VCaP (cell line): ENCODE data around the gene DDHD1.

Experiments
- H3K27ac ChIP-seq: fragments of 450-650 bp; 2 replicates; pipeline ENCODE4 v1.5.1; 2017
- TF ChIP-seq, protein P1 (sequence below): fragments of 450-650 bp; conservative IDR thresholded peaks from 2 replicates; pipeline ENCODE4 v1.5.1; 2017; ENCODE audit warnings: mild to moderate bottlenecking, moderate library complexity

Gene DDHD1

DNA sequence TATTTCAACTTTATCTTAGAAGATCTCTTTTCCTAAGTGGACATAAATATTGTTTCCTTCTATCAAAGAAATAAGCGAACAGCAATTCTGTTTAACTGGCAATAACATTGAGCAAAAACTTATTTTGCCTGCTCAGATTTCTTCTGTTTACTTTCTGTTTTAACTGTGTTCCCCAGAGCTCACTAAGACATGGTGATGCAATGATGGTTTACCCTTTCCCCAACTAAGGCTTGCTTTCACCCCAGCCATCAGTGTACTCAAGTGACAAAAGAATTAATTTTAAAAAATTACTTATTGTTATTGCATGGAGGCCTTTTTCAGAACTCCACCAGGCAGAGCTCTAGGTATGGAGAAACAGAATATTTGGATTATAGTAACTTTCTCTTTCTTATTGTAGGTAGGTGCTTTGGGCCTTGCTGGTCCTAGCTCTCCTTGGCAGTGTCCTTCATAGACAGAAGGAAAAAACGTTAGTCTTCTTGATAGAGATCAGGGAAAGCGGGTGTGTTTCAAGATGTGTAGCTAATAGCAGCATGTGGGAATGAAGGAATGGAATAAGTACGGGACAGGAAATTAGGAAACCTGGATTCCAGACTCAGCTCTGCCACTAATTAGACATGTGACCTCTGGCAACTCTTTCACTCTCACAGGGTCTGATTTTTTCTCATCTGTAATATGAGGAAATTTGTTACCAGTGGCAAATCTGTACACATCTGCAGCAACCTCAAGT, 14.6 kb upstream of the DDHD1 start:
- H3K27ac ChIP-seq, result no peak overlapping the region
- TF ChIP-seq, protein P1, sequence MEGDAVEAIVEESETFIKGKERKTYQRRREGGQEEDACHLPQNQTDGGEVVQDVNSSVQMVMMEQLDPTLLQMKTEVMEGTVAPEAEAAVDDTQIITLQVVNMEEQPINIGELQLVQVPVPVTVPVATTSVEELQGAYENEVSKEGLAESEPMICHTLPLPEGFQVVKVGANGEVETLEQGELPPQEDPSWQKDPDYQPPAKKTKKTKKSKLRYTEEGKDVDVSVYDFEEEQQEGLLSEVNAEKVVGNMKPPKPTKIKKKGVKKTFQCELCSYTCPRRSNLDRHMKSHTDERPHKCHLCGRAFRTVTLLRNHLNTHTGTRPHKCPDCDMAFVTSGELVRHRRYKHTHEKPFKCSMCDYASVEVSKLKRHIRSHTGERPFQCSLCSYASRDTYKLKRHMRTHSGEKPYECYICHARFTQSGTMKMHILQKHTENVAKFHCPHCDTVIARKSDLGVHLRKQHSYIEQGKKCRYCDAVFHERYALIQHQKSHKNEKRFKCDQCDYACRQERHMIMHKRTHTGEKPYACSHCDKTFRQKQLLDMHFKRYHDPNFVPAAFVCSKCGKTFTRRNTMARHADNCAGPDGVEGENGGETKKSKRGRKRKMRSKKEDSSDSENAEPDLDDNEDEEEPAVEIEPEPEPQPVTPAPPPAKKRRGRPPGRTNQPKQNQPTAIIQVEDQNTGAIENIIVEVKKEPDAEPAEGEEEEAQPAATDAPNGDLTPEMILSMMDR, result no peak

DNA sequence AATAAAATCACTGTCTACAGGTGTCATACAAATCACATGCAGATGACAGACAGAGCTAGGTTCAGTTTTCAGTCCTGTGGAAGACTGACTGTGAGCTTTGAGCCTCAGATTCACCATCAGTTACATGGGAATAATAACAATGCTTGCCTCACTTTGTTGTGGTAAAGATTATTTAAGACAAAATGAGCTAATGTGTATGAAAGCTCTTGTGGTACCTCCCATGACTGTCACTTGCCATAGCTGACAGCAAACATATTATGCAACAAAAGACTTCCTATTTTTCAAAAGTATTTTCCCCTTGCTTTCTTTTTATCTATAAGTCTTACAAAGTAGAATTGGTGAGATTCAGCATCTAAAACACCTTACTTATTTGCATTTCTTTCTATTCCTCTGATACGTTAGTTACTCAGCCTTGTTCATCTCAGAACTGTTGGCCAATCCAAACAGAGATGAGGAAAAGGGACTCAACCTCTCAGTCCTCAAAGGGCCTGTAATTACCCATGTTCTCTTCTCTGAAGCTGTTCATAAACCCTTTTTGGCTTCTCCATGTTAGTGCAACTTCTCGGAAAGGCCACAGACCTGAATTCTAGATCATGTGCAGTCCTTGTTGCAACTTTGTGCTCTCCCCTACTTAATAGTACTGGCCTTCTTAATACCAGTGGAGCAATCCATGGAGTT, 8.8 kb upstream of the DDHD1 start:
- no peak overlapping the region for H3K27ac ChIP-seq
- TF ChIP-seq, protein P1, result no peak

DNA sequence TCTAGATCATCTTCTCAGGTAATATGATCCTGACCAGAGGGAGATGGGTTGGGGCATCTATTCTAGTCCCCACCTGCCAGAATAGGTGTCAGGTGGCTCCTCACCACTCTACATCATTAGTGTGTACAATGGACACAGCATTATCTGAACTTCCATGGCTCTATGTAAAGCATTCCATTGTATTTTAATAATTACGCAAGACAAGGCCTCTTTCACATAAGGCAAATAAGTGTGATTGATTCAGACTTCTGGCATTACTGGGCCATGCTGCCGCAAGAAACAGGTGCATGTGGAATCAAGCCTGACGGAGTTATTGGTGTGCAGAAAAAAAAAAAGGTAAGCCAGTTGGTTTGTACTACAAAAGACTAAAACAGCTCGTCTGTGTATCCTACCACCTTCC, 3.1 kb upstream of the DDHD1 start:
- TF ChIP-seq, protein P1, result no peak
- no peak overlapping the region for H3K27ac ChIP-seq

DNA sequence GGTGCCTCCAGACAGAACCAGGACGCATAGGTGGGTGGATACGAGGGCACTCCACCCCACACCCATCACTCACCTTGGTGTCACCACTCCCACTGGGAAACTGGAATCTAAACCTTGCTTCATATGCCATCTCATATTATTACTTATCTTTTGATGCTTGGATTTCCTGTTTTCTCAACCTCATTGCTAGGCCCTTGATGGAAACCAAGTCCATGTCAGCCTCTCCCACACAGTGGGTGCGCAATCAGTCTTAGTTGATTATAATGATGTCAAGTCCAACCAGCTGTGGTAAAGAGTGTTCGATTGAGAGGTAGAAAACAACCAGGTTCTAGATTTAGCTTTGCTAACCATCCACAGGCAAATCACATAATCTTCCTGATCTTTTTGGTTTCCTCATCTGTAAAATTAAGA, 584 bp upstream of the DDHD1 start:
- peak overlapping the region; percentile 75 for H3K27ac ChIP-seq
- TF ChIP-seq, protein P1, result no peak

DNA sequence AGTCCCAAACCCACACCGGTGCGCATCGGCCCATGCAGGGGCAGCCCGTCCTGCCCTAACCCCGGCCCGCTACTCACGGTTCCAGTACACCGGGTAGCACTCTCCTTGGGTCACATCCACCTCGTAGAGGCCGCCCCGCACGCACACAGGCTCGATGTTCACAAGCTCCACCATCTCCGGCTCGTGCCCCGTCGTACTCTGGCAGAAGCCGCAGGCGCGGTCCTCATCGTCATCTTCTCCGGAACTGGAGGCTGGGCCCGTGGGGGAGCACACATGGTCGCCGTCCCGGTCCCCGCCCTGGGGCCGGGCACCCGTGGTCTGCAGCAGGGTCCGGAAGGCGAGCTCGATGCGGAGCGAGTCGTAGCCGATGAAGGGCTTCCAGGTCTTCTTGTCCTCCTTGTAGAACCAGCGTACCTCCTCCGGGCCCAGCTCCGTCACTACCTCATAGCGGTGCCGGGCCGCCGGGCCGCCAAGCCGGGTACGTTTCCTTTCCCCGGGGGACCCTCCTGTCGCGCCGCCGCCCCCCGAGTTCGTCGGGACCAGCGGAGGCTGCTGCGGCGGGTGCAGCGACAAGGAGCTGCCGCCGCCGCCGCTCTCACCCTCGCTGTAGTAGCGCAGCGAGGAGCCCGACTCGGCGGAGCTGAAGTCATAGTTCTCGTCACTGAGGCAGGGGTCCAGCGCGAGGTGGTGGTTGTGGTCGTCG, 788 bp downstream of the DDHD1 start:
- H3K27ac ChIP-seq, result peak overlapping the region; percentile 75

DNA sequence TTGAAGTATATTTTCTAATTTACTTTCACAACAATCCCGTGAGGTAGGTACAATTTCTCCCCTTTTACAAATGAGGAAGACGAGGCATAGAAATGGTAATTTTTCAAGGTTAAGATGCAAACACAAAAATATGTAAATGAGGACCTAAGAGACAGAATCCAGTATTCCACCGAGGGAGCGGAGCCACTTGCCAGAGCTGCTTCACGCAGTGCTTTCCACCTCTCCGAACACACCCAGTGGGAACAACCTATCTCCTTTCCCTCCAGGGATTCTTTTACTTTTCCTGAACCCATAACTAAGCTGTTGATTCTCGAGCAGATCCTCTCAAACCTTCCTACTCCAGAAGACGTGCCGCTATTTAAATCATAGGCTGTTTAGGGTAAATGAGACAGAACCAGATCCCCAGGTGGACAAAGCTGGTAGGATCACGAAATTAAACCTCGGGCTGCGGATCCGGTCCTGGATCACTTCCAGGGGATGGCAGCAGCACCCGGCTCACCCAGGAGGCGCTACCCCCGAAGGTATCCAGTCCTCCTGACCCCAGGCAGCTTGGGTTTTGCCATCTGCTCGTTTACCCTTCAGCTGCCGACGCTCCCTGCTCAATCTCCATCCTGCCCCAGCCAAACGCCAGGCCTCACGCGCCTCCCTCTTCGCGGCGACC, 1.5 kb downstream of the DDHD1 start:
- TF ChIP-seq, protein P1, result peak; percentile 45

More for the DNA sequence above, 788 bp downstream of the DDHD1 start:
- TF ChIP-seq, protein P1, result no peak

More for the DNA sequence above, 1.5 kb downstream of the DDHD1 start:
- H3K27ac ChIP-seq, result peak overlapping the region; percentile 75
